MCF 10A (cell line): ENCODE results near the gene AMBRA1. TPM values are rescaled to one million over a fixed set of nuclear protein-coding genes. Genes with fewer than 3 reads are reported as not detected.

ENCODE experiments used
- BruUV-seq: library from RNA; stranded (reverse); fragments of 400-500 nt; replicated peaks from 2 replicates; lab custom pipeline; 2021; lab: Mats Ljungman, UMichigan
- CTCF ChIA-PET: fragments of 300-600 bp; sonication (Branson Sonifier 250); formaldehyde crosslinking; extraction: SDS; loops from one replicate; lab custom pipeline; 2021; ENCODE audit warnings: antibody characterized with exemption, inconsistent platforms; lab: Yijun Ruan, JAX
- POLR2A ChIA-PET: fragments of 300-600, 350-650 bp; sonication (Branson Sonifier 250); formaldehyde crosslinking; extraction: SDS; loops from one replicate; lab custom pipeline; 2020; ENCODE audit warnings: antibody characterized with exemption, inconsistent platforms; lab: Yijun Ruan, JAX
- DNase-seq: peaks from one replicate; pipeline ENCODE4 v3.0.0-alpha.2; 2018; ENCODE audit not compliant: unreplicated experiment
- H3K27ac Mint-ChIP-seq: one replicate; pipeline ENCODE4 v1.8.0; 2022; ENCODE audit warnings: mild to moderate bottlenecking, low read depth, mixed read lengths; ENCODE audit not compliant: unreplicated experiment
- H3K27me3 Mint-ChIP-seq: one replicate; pipeline ENCODE4 v1.8.0; 2022; ENCODE audit warnings: mixed read lengths; ENCODE audit not compliant: insufficient read depth, unreplicated experiment
- H3K36me3 Mint-ChIP-seq: one replicate; pipeline ENCODE4 v1.8.0; 2022; ENCODE audit warnings: mild to moderate bottlenecking, moderate library complexity, mixed read lengths; ENCODE audit not compliant: insufficient read depth, unreplicated experiment
- H3K4me1 Mint-ChIP-seq: one replicate; pipeline ENCODE4 v1.8.0; 2022; ENCODE audit warnings: mixed read lengths; ENCODE audit not compliant: insufficient read depth, unreplicated experiment
- H3K4me3 Mint-ChIP-seq: one replicate; pipeline ENCODE4 v1.8.0; 2022; ENCODE audit warnings: mild to moderate bottlenecking, moderate library complexity, mixed read lengths; ENCODE audit not compliant: unreplicated experiment
- H3K9me3 Mint-ChIP-seq: one replicate; pipeline ENCODE4 v1.8.0; 2022; ENCODE audit warnings: mixed read lengths; ENCODE audit not compliant: unreplicated experiment
- CTCF ChIP-seq: fragments of 200-600 bp; IDR thresholded peaks from one replicate; pipeline ENCODE4 v1.8.0; 2022; ENCODE audit warnings: antibody characterized with exemption, mild to moderate bottlenecking; ENCODE audit not compliant: unreplicated experiment
- intact Hi-C: fragments of 100-400 bp; cut with micrococcal nuclease; formaldehyde crosslinking; loops from 2 replicates; pipeline ENCODE4 v1.14.1; 2022
- total RNA-seq: library from RNA; stranded (reverse); gene quantifications from 2 replicates; pipeline ENCODE4 v1.2.3, GENCODE V29; 2022

AMBRA1 gene
- total RNA-seq, 1 experiment from 2014 or later: 19.6 TPM

- POLR2A ChIA-PET: no interaction called here
- DNase-seq: no peak
- Mint-ChIP-seq H3K36me3 (peaks cover 31% of the 10 kb centered on the region), H3K4me3 (no peak overlapping the region), H3K27ac (no peak overlapping the region), H3K9me3 (no peaks in the 10 kb centered on the region), H3K4me1 (peaks cover 7% of the 10 kb centered on the region), H3K27me3 (no peaks in the 10 kb centered on the region)
- intact Hi-C loops: no loop called here
- TF ChIP-seq CTCF: no peak
- BruUV-seq: no TSS peak
- CTCF ChIA-PET: interaction anchor here (0.7 to 1.1 kb wide), 2 partner anchors 50 to 211 kb away, joined by 3 read pairs; no protein-coding TSS in a partner anchor
These were observed 186.2 kb downstream of the AMBRA1 start for GRCh38 chr11:46407635-46408034.

GRCh38 chr11:46404476-46405017, 189.3 kb downstream of the AMBRA1 start:
- peaks cover 7% of the 10 kb centered on the region for H3K4me1 Mint-ChIP-seq

GRCh38 chr11:46402957-46403902, 190.6 kb downstream of the AMBRA1 start:
- ChIA-PET CTCF (interaction anchor here (0.5 to 1.6 kb wide), 3 partner anchors 49 to 144 kb away, joined by 3 to 5 read pairs (median 4); no protein-coding TSS in a partner anchor), POLR2A (no interaction called here)
- Mint-ChIP-seq H3K27me3 (no peaks in the 10 kb centered on the region), H3K4me3 (no peak overlapping the region), H3K27ac (no peak overlapping the region), H3K4me1 (peaks cover 7% of the 10 kb centered on the region), H3K9me3 (no peaks in the 10 kb centered on the region), H3K36me3 (peaks cover 37% of the 10 kb centered on the region)
- no peak for DNase-seq
- no peak for TF ChIP-seq CTCF
- intact Hi-C loops: no loop called here
- no TSS peak for BruUV-seq

More at GRCh38 chr11:46404476-46405017, 189.3 kb downstream of the AMBRA1 start:
- DNase-seq: no peak
- BruUV-seq: no TSS peak
- intact Hi-C loops: no loop called here
- Mint-ChIP-seq H3K36me3 (peaks cover 36% of the 10 kb centered on the region), H3K27ac (no peak overlapping the region), H3K9me3 (no peaks in the 10 kb centered on the region), H3K27me3 (no peaks in the 10 kb centered on the region), H3K4me3 (no peak overlapping the region)
- TF ChIP-seq CTCF: no peak
- POLR2A ChIA-PET: interaction anchor here (0.7 kb wide), 1 partner anchor 338 kb away, joined by 3 read pairs; no protein-coding TSS in a partner anchor
- CTCF ChIA-PET: interaction anchor here (0.6 to 1.1 kb wide), 2 partner anchors 12 to 53 kb away, joined by 3 to 7 read pairs; no protein-coding TSS in a partner anchor

GRCh38 chr11:46397526-46397925, 196.3 kb downstream of the AMBRA1 start:
- H3K27ac Mint-ChIP-seq: no peak overlapping the region
- peaks cover 15% of the 10 kb centered on the region for H3K36me3 Mint-ChIP-seq
- CTCF ChIA-PET: interaction anchor here (2.9 kb wide), 1 partner anchor 8 kb away, joined by 22 read pairs; no protein-coding TSS in a partner anchor
- intact Hi-C loops: no loop called here
- no peak for TF ChIP-seq CTCF
- DNase-seq: no peak
- no peaks in the 10 kb centered on the region for H3K9me3 Mint-ChIP-seq
- no peaks in the 10 kb centered on the region for H3K27me3 Mint-ChIP-seq
- BruUV-seq: no TSS peak
- POLR2A ChIA-PET: no interaction called here
- no peak overlapping the region for H3K4me3 Mint-ChIP-seq
- peaks cover 4% of the 10 kb centered on the region for H3K4me1 Mint-ChIP-seq
